CD4-positive, alpha-beta T cell (primary cell): ENCODE results near the gene LMO2. TPM values are rescaled to one million over a fixed set of nuclear protein-coding genes. Genes with fewer than 3 reads are reported as not detected.

Source experiments
- ATAC-seq: fragments of 200-7000 bp; cut with Tn5 transposase; one replicate; pipeline ENCODE4 v1.10.0; 2022; ENCODE audit warnings: mild to moderate bottlenecking; ENCODE audit not compliant: poor library complexity
- CTCF ChIA-PET: fragments of 350-600 bp; sonication (Branson Sonifier 250); formaldehyde crosslinking; loops from one replicate; lab custom pipeline; 2021; ENCODE audit warnings: antibody characterized with exemption, inconsistent platforms; lab: Charles Lee
- POLR2A ChIA-PET: fragments of 350-600 bp; sonication (Branson Sonifier 250); formaldehyde crosslinking; loops from one replicate; lab custom pipeline; 2021; ENCODE audit warnings: antibody characterized with exemption, inconsistent platforms; lab: Charles Lee
- DNase-seq, 14 experiments: peaks; one replicate each; pipeline ENCODE4 v3.0.0-alpha.2; 2013 to 2020; ENCODE audit warnings: mixed read lengths in 2 of 14
- H3K27ac ChIP-seq, 2 donors: one replicate each; pipeline versions ENCODE4 v1.5.1 to v1.7.0; 2013; ENCODE audit warnings: low read length in 2 of 2, low read depth in 1 of 2, mild to moderate bottlenecking in 1 of 2
- H3K27me3 ChIP-seq, 2 experiments: 1 replicate in 1 of 2; 2 replicates in 1 of 2; pipeline versions ENCODE4 v1.6.1 to v1.7.0; 2013; ENCODE audit warnings: low read length in 2 of 2, control low read depth in 1 of 2, mild to moderate bottlenecking in 1 of 2, moderate library complexity in 1 of 2; ENCODE audit not compliant: insufficient read depth in 2 of 2, control insufficient read depth in 1 of 2
- H3K36me3 ChIP-seq: one replicate; pipeline ENCODE4 v1.6.1; 2013; ENCODE audit warnings: low read length, control low read depth; ENCODE audit not compliant: insufficient read depth
- H3K4me1 ChIP-seq: one replicate; pipeline ENCODE4 v1.6.1; 2013; ENCODE audit warnings: low read length, control low read depth; ENCODE audit not compliant: insufficient read depth
- H3K4me3 ChIP-seq: one replicate; pipeline ENCODE4 v1.5.1; 2013; ENCODE audit warnings: mild to moderate bottlenecking, low read length, moderate library complexity
- H3K9me3 ChIP-seq, 2 experiments: 1 replicate in 1 of 2; 2 replicates in 1 of 2; pipeline versions ENCODE4 v1.6.1 to v1.7.0; 2013; ENCODE audit warnings: low read length in 2 of 2, mild to moderate bottlenecking in 2 of 2, control low read depth in 1 of 2, moderate library complexity in 1 of 2; ENCODE audit not compliant: control insufficient read depth in 1 of 2, insufficient read depth in 1 of 2
- H3K27ac Mint-ChIP-seq: one replicate; pipeline ENCODE4 v1.8.0; 2020; ENCODE audit warnings: mixed read lengths
- H3K27me3 Mint-ChIP-seq: one replicate; pipeline ENCODE4 v1.8.0; 2021; ENCODE audit warnings: mixed read lengths
- H3K36me3 Mint-ChIP-seq: one replicate; pipeline ENCODE4 v1.8.0; 2021; ENCODE audit warnings: low read depth, mixed read lengths
- H3K4me1 Mint-ChIP-seq: one replicate; pipeline ENCODE4 v1.8.0; 2021; ENCODE audit warnings: low read depth, mixed read lengths
- H3K4me3 Mint-ChIP-seq: one replicate; pipeline ENCODE4 v1.8.0; 2020; ENCODE audit warnings: mild to moderate bottlenecking, mixed read lengths
- H3K9me3 Mint-ChIP-seq: one replicate; pipeline ENCODE4 v1.8.0; 2020; ENCODE audit warnings: mixed read lengths
- intact Hi-C, 2 experiments: fragments of 100-400 bp; cut with DNase I in 1 of 2; cut with micrococcal nuclease in 1 of 2; formaldehyde crosslinking; loops; one replicate each; pipeline versions ENCODE4 v1.15.1 to v1.9.0; 2023 to 2025; cut with DNase I, micrococcal nuclease
- total RNA-seq, 174 experiments: library from RNA in 2 of 174; stranded (reverse) in 2 of 174; gene quantifications; one replicate each; pipeline ENCODE4 v1.2.3 and lab custom pipeline; 2021 to 2026
- TF ChIP-seq, protein P1 (sequence below): fragments of 200-600 bp; IDR thresholded peaks from one replicate; pipeline ENCODE4 v1.8.0; 2022; ENCODE audit warnings: antibody characterized with exemption, mild to moderate bottlenecking

LMO2 gene
- total RNA-seq, 2 experiments from 2014 or later = 0.61 to 0.80 TPM

DNA sequence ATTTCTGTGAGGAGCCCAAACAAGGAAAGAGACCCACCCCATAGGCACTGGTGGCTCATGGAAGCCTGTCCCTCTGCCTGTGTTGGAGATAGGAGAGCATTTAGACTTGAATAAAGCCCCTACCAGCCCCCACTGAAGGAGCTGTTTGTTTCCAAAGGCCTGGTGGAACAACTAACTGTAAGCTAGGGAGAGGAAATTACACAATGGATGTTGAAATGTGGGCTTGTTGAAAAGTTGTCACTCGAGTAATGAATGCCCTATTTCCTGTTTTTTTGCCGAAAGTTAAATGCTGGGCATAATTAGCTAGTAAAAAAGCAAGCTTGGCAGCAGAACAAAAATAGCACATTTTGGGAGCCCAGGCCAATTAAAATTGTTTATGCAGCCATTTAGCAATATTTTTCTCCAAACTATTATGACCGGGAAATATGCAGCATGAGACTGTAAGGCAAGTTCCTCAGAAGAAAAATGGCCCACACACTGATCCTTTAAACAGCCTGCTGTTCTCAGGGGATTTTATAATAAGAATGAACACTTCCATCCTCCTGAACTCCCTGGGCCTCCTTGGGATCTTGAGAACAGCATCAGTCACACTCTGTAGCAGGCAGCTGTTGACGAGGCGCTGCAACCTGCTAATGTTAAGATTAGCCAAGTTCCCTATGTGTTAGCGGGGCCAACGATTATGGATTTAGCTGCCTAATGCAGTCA, 38.6 kb upstream of the LMO2 start:
- Histone ChIP-seq H3K4me1 (peaks cover 6% of the 10 kb centered on the region), H3K27ac (no peak overlapping the region), H3K4me3 (no peak overlapping the region), H3K36me3 (no peaks in the 10 kb centered on the region), H3K27me3 (no peaks in the 10 kb centered on the region), H3K9me3 (peaks cover 4% of the 10 kb centered on the region in 2 experiments)
- Mint-ChIP-seq H3K27me3 (peaks cover 16% of the 10 kb centered on the region), H3K4me3 (no peak overlapping the region), H3K27ac (no peak overlapping the region), H3K4me1 (no peaks in the 10 kb centered on the region), H3K36me3 (no peaks in the 10 kb centered on the region), H3K9me3 (peaks cover 10% of the 10 kb centered on the region)
- intact Hi-C loops = no loop called here
- TF ChIP-seq, protein P1, sequence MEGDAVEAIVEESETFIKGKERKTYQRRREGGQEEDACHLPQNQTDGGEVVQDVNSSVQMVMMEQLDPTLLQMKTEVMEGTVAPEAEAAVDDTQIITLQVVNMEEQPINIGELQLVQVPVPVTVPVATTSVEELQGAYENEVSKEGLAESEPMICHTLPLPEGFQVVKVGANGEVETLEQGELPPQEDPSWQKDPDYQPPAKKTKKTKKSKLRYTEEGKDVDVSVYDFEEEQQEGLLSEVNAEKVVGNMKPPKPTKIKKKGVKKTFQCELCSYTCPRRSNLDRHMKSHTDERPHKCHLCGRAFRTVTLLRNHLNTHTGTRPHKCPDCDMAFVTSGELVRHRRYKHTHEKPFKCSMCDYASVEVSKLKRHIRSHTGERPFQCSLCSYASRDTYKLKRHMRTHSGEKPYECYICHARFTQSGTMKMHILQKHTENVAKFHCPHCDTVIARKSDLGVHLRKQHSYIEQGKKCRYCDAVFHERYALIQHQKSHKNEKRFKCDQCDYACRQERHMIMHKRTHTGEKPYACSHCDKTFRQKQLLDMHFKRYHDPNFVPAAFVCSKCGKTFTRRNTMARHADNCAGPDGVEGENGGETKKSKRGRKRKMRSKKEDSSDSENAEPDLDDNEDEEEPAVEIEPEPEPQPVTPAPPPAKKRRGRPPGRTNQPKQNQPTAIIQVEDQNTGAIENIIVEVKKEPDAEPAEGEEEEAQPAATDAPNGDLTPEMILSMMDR = no peak
- POLR2A ChIA-PET = interaction anchor here (0.6 kb wide), 1 partner anchor 537 kb away, joined by 3 read pairs; no protein-coding TSS in a partner anchor
- CTCF ChIA-PET = no interaction called here
- DNase-seq (peak in 3 of 14 experiments; percentile 10 to 49 (median 48)), ATAC-seq (no peak)

DNA sequence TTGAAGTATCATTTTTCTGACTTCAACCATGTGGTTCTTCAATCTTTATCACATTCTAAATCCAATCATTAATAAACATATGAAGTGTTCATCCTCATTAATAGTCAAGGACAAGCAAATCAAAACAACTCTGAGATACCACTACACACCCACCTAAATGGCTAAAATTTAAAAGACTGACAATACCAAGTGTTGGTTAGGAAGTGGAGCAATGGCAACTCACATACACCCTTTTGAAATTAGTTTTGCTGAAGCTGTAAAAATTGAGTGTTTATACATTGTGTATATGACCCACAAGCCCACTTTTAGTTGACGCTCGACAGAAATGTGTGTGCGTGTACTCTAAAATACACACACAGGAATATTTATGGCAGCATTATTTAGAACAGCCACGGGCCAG, 36.7 kb upstream of the LMO2 start:
- POLR2A ChIA-PET = no interaction called here
- peaks cover 10% of the 10 kb centered on the region for H3K9me3 Mint-ChIP-seq
- H3K27ac Mint-ChIP-seq = no peak overlapping the region
- CTCF ChIA-PET = no interaction called here
- no peak overlapping the region for H3K27ac ChIP-seq
- peaks cover 4% of the 10 kb centered on the region in 2 experiments for H3K9me3 ChIP-seq
- DNase-seq (no peak), ATAC-seq (no peak)
- H3K27me3 Mint-ChIP-seq = peaks cover 26% of the 10 kb centered on the region
- no peak overlapping the region for H3K4me3 ChIP-seq
- no peaks in the 10 kb centered on the region for H3K36me3 ChIP-seq
- no peaks in the 10 kb centered on the region for H3K27me3 ChIP-seq
- TF ChIP-seq, protein P1 = no peak
- H3K4me1 ChIP-seq = peaks cover 6% of the 10 kb centered on the region
- no peaks in the 10 kb centered on the region for H3K36me3 Mint-ChIP-seq
- no peaks in the 10 kb centered on the region for H3K4me1 Mint-ChIP-seq
- no peak overlapping the region for H3K4me3 Mint-ChIP-seq
- intact Hi-C loops = no loop called here

DNA sequence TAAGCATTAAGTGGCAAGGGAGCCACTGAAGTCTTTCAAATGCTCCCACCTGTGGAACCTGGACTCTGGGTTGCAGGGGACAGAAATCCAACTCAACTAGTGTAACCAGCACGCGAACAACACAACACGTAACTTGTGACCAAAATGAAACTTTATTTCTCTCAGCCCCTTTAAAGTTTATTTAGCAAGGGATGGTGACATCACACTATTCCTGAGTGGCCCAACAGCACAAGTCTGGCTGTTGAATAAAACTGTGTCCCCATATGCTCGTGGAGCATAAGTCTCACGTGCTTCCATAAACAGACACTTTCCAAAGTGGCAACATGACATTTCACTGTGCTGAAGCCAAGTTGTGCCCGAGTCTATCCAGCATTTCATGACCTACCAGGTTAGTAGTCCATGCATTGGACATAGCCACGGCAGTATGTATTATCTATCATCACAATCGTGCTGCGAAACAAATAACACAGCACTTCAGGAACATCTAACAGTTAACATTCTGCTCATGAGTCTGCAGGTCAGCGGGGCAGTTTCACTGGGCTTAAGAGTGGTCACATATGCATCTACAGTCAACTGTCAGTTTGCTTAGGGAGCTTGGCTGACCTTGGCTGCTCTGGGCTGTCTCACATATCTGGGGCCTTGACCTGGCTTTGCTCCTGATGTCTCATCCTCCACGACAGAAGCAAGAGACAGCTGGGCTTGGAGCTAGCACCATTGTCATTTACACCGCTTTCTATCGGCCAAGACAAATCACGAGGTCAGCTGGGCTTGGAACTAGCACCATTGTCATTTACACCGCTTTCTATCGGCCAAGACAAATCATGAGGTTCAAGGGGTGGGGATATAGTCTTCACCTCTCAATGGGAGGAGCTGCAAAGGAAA, 35.0 kb upstream of the LMO2 start:
- peaks cover 5% of the 10 kb centered on the region for H3K9me3 Mint-ChIP-seq
- H3K4me1 ChIP-seq = peaks cover 3% of the 10 kb centered on the region
- no peak overlapping the region for H3K4me3 Mint-ChIP-seq
- peaks cover 4% of the 10 kb centered on the region in 2 experiments for H3K9me3 ChIP-seq
- ChIA-PET POLR2A (no interaction called here), CTCF (no interaction called here)
- no peaks in the 10 kb centered on the region for H3K36me3 ChIP-seq
- H3K4me3 ChIP-seq = no peak overlapping the region
- TF ChIP-seq, protein P1 = no peak
- intact Hi-C loops = no loop called here
- H3K27me3 Mint-ChIP-seq = peaks cover 33% of the 10 kb centered on the region
- no peak for ATAC-seq
- no peaks in the 10 kb centered on the region for H3K27me3 ChIP-seq
- no peak overlapping the region for H3K27ac Mint-ChIP-seq
- H3K4me1 Mint-ChIP-seq = no peaks in the 10 kb centered on the region
- H3K27ac ChIP-seq = no peak overlapping the region
- DNase-seq = no peak
- no peaks in the 10 kb centered on the region for H3K36me3 Mint-ChIP-seq
